OCI-M2 (cell line): ENCODE measurements around the gene SPATA13.
"Not testable (repeated sequence)": the region's sequence is repeated elsewhere in the genome, so short reads cannot be mapped to it uniquely, and the experiment has no call there.

Experiments
- DNase-seq: peaks from one replicate; lab custom pipeline; 2025; ENCODE audit not compliant: unreplicated experiment; lab: John Stamatoyannopoulos, UW

SPATA13 gene

GRCh38 chr13:24160458-24161009, at the start of gene SPATA13:
SPATA13 (plus strand) TSS chr13:24160720; CDS start chr13:24222930, 62,210 bp downstream.
- DNase-seq: peak; percentile 40

- no peak for DNase-seq
Observed at GRCh38 chr13:24112791-24113190, 47.7 kb upstream of the SPATA13 start.

- DNase-seq: no peak
Observed at GRCh38 chr13:24115671-24116070, 44.8 kb upstream of the SPATA13 start.

DNA sequence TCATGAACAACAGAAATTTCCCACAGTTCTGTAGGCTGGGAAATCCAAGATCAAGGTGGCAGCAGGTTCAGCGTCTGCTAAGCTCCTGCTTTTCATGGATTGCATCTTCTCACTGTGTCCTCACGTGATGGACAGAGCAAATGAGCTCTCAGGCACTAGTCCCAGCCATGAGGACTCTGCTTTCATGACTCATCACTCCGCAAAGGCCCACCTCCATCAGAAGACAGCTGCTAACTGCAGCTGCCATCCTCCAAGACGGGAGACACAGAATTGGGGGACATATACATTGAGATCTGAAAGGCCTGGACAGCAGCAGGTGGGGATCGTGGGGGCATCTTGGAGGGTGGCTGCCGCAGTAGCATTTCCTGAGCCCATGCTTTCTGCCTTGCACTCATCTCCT, 44.4 kb upstream of the SPATA13 start:
- DNase-seq: no peak

- no peak for DNase-seq
Observed at GRCh38 chr13:24118576-24118975, 41.9 kb upstream of the SPATA13 start.

DNA sequence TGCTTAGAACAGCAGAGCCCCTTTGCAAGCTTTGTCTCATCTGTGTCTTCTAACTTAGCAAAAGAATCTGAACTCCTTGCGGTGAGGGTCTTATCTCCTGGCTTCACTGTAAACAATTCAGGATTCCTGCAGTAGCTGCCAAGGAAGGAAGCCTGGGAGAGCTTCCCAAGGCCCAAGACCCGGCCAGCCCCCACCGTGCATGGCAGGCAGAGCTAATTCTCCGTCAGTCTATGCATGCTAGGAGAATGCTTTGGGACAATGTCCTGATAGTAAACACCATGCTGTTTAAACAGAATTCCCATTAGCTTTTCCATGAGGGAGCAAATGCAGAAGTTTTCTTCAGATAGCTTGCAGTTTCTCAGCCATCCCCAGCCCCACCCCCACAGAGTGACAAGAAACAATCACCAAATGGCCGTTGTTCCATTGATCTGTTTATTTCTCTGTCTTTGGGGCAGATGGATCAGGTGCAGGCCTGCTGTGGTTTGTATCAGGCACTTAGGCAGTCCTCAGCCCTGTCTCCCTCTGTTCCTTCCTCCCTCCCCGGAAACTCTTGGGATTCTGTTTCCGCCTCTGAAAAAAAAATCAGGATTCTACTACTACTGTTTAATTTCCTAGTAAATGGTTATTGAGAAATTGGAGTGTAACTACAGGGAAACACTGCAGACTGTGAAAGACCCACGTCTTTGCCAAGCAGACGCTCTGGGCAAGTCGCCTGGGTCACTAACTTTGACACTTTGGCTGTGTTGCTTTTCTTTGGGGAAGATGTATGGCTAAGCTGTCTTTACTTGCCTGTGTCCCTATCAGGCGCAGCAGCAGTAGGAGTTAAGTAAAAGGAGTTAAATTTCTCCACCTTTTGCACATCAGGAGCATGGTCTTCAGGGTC, 40.7 kb upstream of the SPATA13 start:
- no peak for DNase-seq

DNA sequence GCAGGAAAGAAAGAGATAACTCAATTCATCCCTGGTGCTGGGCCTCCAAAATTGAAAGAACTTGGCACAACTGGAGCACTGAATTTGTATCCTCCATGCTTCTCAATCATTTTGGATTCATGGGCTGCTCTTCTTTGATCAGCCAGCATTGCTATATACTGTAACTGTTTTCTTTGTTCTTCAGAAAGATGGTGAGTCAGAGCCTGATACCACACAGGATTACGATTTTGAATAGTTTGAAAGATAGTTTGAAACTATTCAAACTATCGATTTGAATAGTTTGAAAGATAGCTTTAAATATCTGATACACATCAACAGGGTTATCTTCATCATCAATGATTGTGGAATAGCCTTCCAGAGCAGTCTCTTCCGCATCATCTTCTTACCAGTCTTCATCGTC, 38.5 kb upstream of the SPATA13 start:
- DNase-seq: not testable (repeated sequence)

DNA sequence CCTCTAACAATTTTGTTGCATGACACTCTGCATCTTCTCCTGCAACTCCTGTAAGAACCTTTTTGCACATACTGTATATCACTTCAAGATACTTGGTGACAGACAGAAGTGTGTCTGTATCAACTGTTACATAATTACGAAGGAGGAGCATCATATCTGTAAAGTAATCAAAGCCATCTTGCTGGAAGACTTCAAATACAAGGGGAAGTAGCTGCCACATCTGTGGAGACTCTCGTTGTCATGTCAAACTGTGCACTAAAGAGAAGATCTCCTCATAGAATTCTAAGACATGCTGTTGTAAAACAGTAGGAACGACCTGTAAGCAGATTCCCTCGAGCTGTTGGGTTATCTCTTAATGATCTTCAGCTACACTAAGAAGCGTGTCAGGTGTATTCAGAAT, 38.0 kb upstream of the SPATA13 start:
- no peak for DNase-seq

DNA sequence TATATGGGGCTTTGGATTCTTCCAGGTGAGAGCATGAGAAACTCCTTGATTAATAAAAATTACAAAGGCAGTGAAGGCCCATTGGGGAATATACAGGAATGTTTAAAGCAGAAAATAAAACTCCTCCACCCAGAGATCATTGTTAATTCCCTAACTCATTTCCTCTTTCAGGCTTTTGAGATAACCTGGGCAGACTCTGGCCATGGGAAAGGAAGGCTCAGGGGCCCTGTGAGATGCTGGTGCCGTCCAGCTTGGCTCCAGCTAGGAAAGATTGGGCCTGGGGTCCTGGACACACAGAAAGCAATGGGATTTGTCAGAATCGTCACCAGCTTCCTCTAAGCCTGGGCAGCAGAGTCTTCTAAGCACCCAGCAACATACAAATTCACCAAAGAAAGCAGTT, 36.8 kb upstream of the SPATA13 start:
- DNase-seq: no peak

GRCh38 chr13:24124789-24125476, 35.6 kb upstream of the SPATA13 start:
- no peak for DNase-seq

GRCh38 chr13:24127116-24127631, 33.3 kb upstream of the SPATA13 start:
- DNase-seq: no peak

GRCh38 chr13:24128112-24128511, 32.4 kb upstream of the SPATA13 start:
- no peak for DNase-seq

GRCh38 chr13:24128962-24129361, 31.6 kb upstream of the SPATA13 start:
- DNase-seq: no peak

DNA sequence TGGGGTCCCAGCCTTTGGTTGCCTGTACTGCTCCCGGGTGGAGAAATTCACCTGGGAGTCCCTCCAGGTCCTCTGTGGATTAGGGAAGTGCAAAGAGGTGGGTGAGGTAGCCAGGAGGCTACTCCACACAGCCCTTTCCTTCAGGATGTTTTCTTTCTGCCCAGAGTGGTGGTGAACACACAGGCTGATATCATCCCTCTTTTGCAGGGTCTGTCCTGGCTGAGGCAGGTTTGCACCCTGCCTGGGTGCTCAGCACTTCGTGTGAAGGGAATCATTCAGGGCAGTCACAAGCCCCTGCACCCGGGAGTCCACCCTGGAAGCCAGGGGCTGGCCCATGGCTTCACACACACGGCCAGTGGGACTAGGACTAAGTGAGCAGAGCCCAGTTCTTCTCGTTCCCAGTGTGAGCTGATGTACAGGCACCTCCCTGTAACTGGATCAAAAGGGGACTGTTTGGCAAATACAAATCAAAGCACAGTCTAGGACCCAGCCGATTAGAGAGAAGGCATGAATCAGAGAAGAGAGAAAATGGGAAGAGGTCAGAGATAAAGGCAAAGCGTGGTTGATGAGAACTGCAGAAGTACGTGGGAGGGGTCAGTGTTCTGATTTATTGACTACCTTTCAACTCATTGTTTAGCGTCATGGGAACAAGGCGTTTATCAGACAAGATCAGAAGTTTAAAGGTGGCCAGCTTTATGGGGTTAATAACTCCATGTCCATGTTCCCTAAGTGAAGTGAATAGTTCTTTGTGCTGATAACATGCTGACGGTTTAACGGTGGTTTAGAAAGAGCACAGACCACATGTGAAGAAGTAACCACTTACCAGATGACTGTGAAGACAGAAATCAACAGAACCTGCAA, 30.4 kb upstream of the SPATA13 start:
- DNase-seq: no peak

DNA sequence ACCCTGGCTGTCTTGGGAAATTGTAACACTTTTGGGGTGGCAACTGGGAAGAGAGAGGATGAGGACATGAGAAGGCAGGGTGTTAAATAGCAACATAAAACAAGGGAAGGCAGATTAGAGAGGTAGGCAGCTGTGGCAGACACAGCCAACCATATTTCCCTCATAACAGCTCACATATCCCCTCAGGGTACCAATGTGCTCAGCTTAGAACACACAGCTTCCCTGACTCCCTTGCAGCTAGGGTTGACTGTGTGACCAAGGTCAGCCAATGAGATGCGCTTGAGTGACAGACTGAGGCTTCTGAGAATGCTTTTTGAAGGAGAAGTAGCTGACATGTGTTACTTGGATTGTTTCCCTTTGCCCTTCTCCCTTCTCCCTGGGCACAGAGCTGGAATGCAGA, 28.8 kb upstream of the SPATA13 start:
- DNase-seq: no peak

- DNase-seq: no peak
Observed at GRCh38 chr13:24133021-24133795, 27.3 kb upstream of the SPATA13 start.

- no peak for DNase-seq
Observed at GRCh38 chr13:24134231-24134630, 26.3 kb upstream of the SPATA13 start.

DNA sequence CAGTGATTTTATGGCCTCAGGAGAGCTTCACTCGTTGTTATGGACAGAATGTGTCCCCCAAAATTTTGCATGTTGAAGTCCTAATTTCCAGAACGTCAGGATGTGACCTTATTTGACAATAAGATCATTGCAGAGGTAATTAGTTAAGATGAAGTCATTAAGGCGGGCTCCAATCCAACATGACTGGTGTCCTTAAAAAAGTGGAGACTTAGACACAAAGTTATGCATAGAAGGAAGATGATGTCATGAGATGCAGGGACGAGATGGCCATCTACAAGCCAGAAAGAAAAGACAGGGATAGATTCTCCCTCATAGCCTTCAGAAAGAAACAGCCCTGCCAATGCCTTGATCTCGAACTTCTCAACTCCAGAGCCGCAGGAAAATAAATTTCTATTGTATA, 25.8 kb upstream of the SPATA13 start:
- DNase-seq: no peak

DNA sequence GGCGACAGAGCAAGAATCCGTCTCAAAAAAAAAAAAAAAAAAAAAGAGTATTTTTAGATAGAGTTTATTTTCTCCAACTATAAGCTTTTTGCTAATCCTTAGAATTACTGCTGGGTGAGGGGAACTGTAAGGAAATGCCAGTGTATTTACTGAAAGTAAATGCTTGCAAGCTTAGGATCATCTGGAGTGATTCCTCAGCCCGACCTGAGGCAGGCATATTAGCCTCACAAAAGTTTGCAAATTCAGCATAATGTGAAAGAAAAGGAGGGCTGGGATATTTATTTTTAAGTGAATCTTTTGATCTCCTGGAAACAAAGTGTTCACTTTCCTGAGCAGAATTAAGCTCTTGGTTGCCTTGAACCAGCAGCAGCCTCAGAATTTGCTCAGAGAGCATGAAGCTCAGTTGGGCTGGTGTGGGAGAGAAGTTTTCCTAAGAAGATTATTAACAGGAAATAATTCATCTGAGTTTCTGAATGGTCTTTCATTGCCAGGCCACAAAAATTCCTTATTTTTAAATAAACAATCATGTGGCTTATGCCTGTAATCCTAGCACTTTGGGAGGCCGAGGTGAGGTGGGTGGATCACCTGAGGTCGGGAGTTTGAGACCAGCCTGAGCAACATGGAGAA, 24.7 kb upstream of the SPATA13 start:
- no peak for DNase-seq

DNA sequence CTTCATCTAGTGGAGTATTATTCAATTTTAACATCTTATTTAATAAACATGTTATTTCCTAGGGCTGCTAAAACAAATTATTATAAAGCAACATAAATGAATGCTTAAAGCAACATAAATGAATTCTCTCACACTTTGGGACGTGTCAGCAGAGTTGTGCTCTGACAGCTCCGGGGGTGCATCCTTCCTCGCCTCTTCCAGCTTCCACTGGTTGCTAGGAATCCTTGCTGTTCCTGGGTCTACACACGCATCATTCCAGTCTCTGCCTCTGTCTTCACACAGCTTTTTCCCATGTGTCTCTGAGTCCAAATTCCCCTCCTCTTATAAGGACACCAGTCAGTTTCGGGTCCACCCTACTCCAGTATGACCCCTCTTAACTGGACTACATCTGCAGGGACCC, 21.6 kb upstream of the SPATA13 start:
- no peak for DNase-seq
